HL-60/S4 treated with phorbol 12-myristate 13-acetate at 8.2 ng/mL for 4 days and 3 days (cell line): ENCODE measurements around the gene PTPRN2.

Experiments
- in situ Hi-C: fragments of 300-500 bp; cut with MboI; formaldehyde crosslinking; loops from 2 replicates; pipeline ENCODE4 v1.15.0; 2022; ENCODE audit warnings: low sequenced_read_pairs

PTPRN2 gene

DNA sequence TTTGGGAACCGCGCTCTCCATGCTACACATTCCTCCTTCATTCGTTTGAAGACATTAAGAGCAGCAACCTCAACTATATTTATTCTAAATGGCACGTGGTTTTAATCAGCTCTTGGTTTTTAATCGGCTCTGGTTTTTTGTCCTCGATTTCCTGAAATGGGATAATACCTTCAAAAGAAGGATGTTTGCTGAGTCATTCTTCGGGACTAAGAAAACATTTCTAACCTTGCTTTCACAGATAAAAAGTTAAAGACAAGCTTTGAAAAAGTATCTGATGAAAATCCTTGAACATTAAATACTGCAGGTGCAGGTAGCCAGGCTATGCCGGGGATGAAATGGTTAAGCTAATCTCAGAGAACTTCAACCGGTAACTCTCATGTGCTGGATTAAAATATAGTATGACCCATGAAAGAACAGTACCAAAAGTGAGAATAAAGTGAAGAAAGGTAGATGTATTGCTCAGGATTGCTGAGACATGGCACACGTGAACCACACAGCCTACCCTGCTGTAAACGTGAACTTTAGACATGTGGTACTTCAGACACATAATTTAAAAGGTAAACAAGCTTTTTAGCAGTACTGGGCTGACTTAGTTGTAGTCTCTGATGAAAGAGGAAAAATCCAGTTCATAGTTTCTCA is 89.1 kb downstream of the PTPRN2 start:
- in situ Hi-C loops: no loop called here

DNA sequence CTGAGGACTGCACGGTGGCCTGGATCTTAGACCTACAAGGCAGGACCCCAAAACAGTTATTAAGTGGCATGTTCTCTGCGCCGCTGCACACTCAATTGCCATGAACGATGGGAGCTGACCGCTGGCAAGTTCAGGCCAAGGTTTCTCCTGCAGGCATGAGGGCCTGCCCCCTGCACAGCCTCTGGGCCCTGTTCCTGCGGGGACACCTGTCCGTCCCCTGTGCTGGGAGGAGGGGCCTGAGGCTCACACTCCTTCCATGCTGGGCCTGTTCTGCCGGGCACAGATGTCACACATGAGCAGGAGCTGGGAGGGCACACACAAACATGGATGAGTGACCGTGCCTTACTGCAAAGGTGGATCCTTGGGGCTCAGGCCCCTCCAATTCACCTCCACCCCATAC is 90.0 kb downstream of the PTPRN2 start:
- in situ Hi-C loops: no loop called here

DNA sequence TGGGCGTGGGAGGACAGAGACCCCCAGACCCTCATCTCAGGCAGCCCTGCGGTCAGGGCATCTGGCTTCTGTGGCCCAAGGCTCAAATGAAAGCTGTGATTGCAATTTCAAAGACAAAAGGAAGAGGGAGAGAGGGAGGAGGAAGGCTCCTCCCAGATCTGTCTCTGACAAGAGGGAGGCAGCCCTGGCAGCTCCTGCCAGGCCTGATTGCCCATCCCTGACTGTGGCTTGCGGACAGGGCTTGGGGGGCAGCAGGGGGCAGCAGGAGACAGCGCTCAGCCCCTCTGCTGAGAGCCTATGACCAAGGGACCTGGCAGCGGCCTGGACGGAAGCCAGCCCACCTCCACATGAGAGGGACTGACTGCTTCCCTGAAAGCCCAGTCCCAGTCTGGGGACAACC is 91.8 kb downstream of the PTPRN2 start:
- in situ Hi-C loops: no loop called here

DNA sequence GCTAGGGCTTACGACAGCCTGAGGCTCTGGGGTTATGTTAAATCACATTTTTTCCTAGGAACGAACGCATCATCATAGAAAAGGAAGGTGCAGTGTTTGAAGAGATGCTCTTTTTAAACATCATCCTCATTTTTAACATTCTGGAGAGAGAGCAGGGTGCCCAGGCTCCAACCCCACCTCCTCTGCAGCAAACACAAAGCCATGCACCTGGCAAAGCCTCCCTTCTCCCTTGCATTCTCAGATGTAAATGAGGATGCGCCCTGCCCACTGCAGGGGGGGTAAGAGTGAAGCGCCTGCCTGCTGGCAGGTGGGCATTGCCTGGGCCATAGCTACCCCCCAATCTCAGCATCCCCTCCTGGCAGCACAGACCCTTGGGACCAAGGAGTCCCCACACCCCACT is 92.4 kb downstream of the PTPRN2 start:
- in situ Hi-C loops: no loop called here

DNA sequence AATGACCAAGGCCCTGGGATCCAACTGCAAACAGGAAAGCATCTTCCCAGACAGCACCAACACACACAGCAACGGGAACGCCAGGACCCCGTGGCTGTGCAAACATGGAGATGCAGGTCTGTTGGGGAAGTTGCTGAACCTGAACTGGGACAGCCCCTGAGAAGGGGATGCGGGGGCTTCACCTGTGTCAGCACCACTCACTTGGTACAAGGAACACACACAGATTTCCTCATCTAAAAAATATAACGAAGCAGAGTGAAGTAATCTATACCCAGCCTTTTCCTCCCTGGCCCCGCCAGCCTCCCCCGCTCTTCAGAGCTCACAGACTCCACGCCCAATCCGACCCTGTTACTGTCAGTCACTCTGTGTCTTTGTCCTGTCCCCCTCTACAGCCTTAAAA is 93.0 kb downstream of the PTPRN2 start:
- in situ Hi-C loops: no loop called here

DNA sequence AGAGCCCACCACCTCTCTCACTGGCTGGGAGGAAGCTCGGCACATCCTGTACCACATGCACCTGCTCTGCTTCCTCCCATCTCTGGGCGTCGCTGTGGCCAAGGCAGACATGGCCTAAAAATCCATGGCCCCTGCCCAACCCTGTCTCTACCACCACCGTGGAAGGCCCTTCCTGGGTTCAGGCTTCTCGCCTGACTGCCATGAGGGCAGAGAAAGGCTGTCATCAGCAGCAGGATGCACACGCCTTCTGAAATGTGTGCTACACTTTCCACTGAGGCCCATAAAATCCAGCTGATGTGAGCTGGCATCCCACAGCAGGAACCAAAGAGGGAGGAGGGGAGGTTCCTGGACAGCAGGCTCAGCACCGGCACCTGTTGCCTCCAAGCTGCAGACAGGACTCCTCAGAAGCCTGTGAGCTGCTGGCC is 93.4 kb downstream of the PTPRN2 start:
- in situ Hi-C loops: no loop called here

DNA sequence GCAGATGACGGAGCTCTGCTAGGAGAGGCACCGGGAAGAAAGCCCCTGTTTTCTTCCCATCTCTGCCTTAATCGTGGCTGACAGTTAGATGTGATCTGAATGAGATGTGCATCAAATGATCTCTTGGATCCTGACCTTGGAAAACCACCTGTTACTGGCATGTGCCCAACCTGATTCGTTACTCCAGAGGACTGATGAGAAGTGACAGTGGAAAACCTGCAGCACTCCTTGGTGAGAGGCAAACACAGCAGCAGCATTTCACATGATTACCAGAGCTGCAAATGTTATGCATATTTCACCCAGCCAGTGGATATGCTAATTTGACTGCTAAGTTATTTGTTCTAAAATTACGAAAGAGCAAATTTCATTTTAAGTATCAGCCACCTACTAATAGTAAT is 95.3 kb downstream of the PTPRN2 start:
- in situ Hi-C loops: no loop called here

DNA sequence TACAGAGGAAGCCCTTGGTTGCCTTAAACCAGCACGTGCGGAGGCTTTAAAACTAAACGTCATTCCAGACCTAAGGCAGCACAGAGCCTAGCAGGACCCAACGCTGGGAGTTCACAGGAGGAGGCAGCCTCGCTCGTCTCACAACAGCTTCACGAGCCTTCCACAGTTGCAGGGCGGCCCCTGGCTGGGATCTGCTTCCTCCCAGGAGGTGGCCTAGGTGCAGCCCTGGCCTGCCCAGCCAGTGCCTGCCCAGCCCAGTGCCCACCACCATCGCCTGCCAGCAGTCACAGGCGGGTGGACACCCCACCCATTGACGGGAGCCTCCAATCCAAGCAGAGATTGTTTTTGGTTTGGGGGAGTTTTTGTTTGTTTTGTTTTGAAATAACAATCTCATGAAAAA is 96.5 kb downstream of the PTPRN2 start:
- in situ Hi-C loops: no loop called here

DNA sequence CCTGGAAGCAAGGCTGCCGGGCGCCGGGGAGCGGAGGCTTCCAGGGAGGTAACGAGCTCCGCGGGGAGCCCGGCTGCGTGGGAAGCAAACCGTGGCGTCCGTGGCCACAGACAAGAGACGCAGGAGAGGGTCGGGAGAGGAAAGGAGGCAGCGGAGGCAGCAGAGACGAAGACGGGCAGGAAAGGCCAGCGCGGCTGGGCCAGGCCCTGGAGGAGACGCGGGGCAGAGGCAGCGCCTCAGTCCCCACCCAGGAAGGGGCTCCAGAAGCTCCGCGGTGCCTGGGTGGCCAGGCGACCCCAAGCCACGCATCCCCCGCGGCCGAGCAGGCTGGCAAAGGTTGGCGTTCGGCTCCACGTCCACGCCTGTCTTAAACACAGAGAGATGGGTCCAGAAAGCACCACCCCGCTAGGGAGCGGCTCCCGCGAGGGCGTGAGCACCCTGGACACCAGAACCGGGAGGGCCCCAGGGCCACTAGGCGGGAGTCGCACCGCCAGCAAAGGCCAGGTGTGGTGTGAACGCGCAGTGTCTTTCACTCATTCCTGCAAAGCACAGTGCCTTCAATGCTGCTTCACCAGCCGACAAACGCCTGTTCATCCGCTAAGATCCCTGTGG is 97.3 kb downstream of the PTPRN2 start:
- in situ Hi-C loops: no loop called here

DNA sequence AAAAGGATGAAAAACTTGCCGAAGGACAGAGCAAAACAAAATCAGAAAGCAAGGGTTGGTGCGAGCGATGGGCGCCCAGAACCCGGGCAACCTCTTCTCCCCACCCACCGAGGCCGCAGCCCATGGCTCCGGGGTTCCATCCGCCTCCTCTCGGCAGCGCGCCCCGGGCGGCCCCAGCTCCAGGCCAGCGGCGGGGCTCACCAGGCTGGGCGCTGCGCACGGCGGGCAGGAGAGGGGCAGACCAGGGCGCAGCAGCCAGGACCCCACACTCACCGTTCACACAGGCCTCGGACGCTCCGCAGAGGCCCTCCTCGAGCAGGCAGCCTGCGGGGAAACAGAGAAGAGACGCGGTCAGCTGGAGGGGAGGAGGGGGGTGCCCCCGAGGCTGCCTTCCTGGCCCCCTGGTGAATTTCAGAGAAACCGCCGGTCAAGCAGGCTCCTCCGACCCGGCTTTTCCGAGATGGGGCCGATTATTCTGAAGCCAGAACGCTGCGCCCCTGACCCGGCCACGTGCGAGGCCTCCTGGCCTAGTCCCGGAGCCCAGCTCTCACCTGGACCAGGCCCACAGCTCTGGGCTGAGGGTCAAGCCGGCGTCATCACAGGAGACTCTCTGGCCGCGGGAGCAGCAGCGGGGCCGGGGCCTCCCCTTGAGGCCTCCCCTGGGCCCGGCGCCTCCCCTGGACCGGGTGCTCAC is 98.0 kb downstream of the PTPRN2 start:
- in situ Hi-C loops: no loop called here

DNA sequence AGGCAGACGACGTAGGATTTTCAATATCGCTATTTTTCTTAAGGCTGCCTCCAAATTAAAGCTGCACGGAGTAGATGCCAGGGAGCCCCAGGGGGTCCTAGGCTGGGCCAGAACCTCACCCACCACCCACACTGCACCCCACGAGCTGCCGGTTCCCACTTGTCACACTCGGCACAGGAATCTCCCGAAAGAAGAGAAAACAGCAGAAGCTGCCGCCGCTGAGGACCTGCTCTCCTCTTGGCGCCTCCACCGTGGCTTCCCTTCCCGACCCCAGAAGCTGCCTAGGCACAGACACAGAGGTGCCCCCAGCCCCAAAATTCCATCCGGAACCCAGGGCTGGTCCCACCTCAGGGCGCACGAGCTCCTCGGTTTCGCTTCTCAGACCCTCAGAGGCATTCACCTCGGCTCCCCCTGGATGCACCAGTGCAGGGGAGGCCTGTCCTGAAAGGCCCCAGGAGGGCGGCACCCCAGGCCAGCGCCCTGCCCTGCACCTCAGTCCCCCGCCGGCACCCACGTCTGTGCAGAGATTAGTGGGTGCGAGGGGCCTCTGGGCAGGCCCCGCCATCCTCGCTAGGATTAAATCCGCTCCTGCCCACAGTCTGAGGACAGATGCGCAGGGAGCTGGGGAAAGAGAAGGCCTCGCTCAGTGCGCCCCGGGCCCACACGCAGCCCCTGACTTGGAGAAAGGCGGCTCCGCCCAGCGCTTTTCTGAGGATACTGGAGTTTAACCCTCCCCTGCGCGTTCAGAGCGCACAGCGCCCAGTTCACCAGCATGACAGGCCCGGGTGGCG is 99.2 kb downstream of the PTPRN2 start:
- in situ Hi-C loops: no loop called here

DNA sequence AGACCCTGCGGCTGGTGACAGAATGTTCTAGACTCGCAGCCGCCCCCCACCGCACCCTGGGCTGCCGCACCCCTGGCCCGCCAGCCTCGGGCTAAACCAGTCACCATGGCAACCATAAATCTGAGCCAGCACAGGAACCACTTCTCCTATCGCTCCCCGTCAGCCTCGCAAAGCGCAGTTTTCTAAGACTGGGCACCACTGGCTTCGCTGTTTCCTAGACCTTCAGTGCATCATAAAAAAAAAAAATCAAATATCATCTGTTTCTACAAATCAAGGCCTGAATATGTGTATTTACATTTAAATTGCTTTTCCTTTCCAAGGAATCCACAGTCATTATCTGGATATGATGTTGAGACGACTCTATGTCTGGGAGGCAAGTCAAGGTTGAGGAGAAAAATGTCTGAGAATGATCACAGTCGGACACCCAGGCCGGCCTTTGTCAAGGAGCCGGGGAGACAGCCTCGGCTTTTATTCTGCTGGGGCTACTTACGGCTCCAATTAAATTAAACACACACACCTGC is 99.9 kb downstream of the PTPRN2 start:
- in situ Hi-C loops: no loop called here

DNA sequence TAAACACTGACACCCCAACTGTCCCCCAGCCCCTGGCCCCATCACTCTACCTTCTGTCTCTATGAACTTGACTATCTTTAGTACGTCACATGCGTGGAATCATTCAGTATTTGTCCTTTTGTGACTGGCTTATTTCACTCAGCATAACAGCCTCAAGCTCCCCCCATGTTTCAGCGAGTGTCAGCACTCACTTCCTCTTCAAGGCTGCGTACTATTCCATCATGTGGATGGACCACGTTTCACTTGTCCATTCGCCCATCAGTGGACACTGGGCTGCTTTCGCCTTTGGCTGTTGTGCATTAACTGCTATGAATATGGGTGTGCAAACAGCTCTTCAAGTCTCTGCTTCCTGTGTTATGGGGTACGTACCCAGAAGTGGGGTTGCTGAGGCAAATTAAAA is 100.7 kb downstream of the PTPRN2 start:
- in situ Hi-C loops: no loop called here

DNA sequence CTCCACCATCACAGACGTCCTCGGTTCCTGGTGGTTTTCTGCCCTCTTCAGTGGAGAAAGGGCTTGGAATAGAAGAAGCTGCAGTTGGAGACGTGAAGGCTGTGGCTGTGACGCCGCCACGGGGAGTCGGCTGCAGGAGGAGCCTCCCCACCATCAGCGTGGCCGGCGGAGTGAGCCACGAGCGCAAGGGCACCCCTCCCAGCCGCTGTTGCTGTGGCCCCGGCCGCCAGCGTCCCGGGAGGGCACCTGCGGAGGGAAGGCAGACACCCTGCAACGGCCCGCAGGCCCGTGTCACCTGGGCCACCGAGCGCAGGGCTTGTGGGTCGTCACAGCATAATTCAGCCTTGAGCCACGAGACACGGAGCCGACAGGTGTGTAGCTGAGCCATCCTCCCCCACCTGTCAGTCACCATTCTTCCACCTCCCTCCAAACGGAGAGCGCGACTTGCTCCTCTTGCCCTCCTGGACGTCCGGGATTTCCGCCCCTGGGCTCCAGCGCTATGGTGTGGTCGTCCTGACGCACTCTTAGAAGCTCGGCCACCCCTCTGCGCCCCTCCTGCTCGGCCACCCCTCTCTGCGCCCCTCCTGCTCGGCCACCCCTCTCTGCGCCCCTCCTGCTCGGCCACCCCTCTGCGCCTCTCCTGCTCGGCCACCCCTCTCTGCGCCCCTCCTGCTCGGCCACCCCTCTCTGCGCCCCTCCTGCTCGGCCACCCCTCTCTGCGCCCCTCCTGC is 102.7 kb downstream of the PTPRN2 start:
- in situ Hi-C loops: no loop called here

DNA sequence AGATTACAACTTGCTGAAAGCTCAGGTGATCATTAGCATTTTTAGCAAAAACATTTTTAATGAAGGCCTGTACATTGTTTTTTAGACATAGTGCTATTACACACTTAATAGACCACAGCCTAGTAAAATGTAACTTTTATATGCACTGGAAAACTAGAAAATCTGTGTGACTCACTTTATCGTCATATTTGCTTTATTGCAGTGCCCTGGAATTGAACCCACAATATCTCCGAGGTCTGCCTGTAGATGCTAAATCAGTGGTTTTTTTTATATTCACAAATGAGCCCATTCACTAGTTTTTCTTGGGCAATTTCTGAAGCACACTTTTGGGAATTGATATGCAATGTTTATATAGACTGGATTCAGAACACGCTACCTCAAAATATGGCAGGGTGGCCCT is 105.1 kb downstream of the PTPRN2 start:
- in situ Hi-C loops: no loop called here

DNA sequence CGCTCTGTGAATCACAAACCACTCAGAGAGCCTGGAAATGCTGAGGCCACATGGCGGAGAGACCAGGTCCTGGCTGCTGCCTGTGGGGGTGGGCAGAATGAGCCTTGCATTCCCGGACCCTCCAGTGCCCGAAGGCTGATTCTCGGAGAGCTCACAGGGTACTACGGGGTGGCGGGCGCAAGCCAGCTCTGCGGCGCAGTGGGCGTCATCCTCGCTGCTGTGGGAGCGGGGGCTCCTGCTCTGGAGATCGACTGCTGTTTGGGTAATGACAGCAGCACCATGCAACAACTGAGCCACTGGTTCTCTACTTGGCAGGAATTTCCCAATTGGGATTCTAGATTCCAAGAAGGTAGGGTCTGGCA is 108.0 kb downstream of the PTPRN2 start:
- in situ Hi-C loops: no loop called here

DNA sequence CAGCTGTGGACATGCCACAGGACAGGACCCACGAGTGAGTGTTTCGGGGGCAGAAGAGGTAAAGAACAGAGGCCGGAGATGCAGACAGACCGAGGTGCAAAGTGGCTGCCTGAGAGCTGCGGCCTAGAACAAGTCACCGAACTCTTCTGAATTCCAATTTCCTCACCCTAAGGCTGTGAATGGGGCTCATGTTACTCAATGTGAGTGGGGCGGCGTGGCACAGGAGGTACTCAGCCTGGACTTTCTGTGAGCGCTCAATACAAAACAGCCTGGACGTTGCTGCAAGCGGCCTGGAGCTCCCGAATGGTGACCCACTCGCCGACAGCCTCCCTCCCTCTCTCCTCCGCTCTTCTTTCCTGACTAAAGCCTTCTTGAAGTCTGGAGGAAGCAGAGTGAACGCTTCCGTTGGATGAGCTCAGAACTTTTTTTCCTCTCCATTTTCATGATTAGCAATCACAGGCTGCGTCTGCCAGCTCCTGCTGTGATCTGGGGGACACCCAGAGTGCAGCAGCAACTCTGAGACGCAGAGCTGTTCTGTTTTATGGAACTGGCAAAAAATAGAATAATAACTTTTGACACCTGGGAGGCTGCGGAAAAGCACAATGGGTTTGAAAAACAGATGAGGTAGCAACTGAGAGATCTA is 108.5 kb downstream of the PTPRN2 start:
- in situ Hi-C loops: no loop called here

DNA sequence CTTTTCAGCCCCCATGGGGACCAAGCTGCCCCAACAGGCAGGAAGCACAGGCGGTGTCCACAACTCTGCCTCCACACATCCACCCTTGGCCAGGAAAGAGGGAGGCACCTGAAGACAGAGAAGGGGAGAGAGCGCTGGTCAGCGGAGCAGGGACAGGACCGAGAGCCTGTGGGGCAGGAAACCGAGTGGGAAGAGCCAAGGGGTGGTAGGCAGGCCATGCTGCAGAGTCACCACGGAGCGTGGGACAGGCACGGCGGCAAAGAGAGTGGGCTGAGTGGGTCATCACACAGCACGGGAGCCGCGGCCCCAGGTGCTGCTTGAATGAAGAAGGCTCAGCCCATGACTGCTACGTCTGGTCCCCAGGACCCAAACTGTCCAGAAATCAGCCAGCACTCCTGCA is 109.8 kb downstream of the PTPRN2 start:
- in situ Hi-C loops: no loop called here

DNA sequence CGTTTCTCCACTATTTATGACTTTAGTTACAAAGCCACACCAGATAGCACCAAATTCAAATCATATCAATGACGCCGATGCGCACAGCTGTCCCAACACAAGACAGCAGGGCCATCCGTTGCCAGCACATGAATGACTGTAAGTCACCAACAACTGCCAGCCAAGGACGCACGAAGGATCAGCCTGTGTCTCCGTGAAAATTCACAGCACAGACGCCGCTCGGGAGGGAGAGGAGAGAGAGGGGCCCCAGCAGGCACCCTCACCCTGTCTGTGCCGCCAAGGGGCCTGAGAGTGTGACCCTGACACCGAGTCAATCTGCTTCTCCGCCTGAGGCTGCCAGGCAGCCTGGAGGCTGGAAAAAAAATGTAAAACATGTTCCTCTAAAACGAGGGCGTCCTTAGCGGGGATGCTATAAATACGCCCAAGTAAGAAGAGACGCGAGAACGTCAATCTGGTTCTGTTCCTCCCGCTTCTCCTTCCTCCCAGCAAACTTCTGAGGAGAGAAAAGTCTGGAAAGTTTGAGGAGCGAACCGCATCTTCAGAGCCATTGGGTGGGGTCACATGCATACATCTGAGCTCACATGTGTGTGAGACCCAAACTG is 111.2 kb downstream of the PTPRN2 start:
- in situ Hi-C loops: no loop called here

DNA sequence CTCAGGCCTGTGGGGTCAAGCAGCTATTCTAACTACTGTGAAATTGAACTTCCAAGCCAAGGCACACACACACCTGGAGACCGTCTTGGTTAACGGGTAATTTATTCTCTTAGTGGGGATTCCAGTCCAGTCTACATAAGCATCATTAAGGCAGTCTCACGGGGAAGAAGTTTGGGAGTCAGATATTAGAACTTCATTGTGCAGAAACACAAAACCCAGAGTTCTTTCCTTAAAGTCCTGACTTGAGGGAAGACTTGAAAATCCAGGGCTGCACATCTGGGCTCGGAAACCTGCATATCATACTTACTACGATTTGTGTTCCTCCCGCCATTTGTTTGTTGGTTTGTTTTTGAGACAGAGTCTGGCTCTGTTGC is 112.0 kb downstream of the PTPRN2 start:
- in situ Hi-C loops: no loop called here
